HepG2 (cell line): ENCODE data around the gene KRT17. TPM values are rescaled to one million over a fixed set of nuclear protein-coding genes. Genes with fewer than 3 reads are reported as not detected.

Experiments used
- EEA1 ChIP-seq: sonication (generic); formaldehyde crosslinking; IDR thresholded peaks from 2 replicates; pipeline ENCODE4 v1.5.1; 2020; ENCODE audit warnings: mild to moderate bottlenecking, missing genetic modification reagents, borderline replicate concordance
- FOXO1 ChIP-seq: sonication (generic); formaldehyde crosslinking; IDR thresholded peaks from 2 replicates; pipeline ENCODE4 v1.4.0; 2020; ENCODE audit warnings: missing genetic modification reagents
- HDAC1 ChIP-seq: sonication (generic); formaldehyde crosslinking; IDR thresholded peaks from 2 replicates; pipeline ENCODE4 v1.5.1; 2020; ENCODE audit warnings: mild to moderate bottlenecking, missing genetic modification reagents
- HNRNPLL ChIP-seq: fragments of 200-400 bp; formaldehyde crosslinking; IDR thresholded peaks from 2 replicates; pipeline ENCODE4 v1.6.1; 2017; ENCODE audit warnings: mild to moderate bottlenecking, low read depth, low read length; ENCODE audit not compliant: poor library complexity, severe bottlenecking
- IRF2 ChIP-seq: IDR thresholded peaks from 2 replicates; pipeline ENCODE4 v1.6.1; 2018; ENCODE audit warnings: missing genetic modification reagents, missing compliant biosample characterization
- MIER3 ChIP-seq: IDR thresholded peaks from 2 replicates; pipeline ENCODE4 v1.6.1; 2016; ENCODE audit warnings: missing compliant biosample characterization, borderline replicate concordance
- MZF1 ChIP-seq: sonication (generic); formaldehyde crosslinking; IDR thresholded peaks from 2 replicates; pipeline ENCODE4 v1.8.1; 2023; ENCODE audit warnings: mild to moderate bottlenecking, missing genetic modification reagents, borderline replicate concordance
- SIN3A ChIP-seq: IDR thresholded peaks from 2 replicates; pipeline ENCODE4 v1.6.1; 2011; ENCODE audit warnings: low read depth, mild to moderate bottlenecking, control low read depth, low read length, borderline replicate concordance
- SOX6 ChIP-seq, 2 experiments: fragments of 450-650 bp in 1 of 2; sonication (generic) in 1 of 2; formaldehyde crosslinking in 1 of 2; IDR thresholded peaks; 2 replicates each; pipeline versions ENCODE4 v1.4.0 to v1.6.1; 2017 to 2020; ENCODE audit warnings: antibody characterized with exemption in 1 of 2, mild to moderate bottlenecking in 1 of 2, missing genetic modification reagents in 1 of 2
- SUZ12 ChIP-seq: fragments of 150-350 bp; IDR thresholded peaks from 2 replicates; pipeline ENCODE4 v1.6.1; 2014; ENCODE audit warnings: low read depth, low read length
- ZBTB42 ChIP-seq: sonication (generic); formaldehyde crosslinking; IDR thresholded peaks from 2 replicates; pipeline ENCODE4 v1.5.0; 2020; ENCODE audit warnings: mild to moderate bottlenecking, missing genetic modification reagents
- ZNF3 ChIP-seq: IDR thresholded peaks from 2 replicates; pipeline ENCODE4 v1.7.0; 2017; ENCODE audit warnings: inconsistent platforms
- ZNF510 ChIP-seq: sonication (generic); formaldehyde crosslinking; IDR thresholded peaks from 2 replicates; pipeline ENCODE4 v1.4.0; 2020; ENCODE audit warnings: low read depth, mild to moderate bottlenecking, missing genetic modification reagents
- ZNF614 ChIP-seq: IDR thresholded peaks from 2 replicates; pipeline ENCODE4 v1.6.1; 2018; ENCODE audit warnings: missing biosample characterization, missing genetic modification reagents, inconsistent platforms, borderline replicate concordance
- ZNF775 ChIP-seq: sonication (generic); formaldehyde crosslinking; IDR thresholded peaks from 2 replicates; pipeline ENCODE4 v1.4.0; 2020; ENCODE audit warnings: missing genetic modification reagents, mild to moderate bottlenecking, moderate library complexity, borderline replicate concordance
- ZNF816 ChIP-seq: sonication (generic); formaldehyde crosslinking; IDR thresholded peaks from 2 replicates; pipeline ENCODE4 v1.8.0; 2022; ENCODE audit warnings: missing genetic modification reagents, mild to moderate bottlenecking, borderline replicate concordance
- polyA plus RNA-seq, 8 experiments: library from polyadenylated mRNA; depleted of rRNA in 3 of 8; stranded (reverse) in 7 of 8; unstranded in 1 of 8; fragments of >200 nt; fragmentation: Illumina TruSeq in 4 of 8; extraction: Trizol in 4 of 8; gene quantifications; 2 replicates each; pipeline versions ENCODE4 v1.2.1 to v1.2.3, GENCODE V29; 2011 to 2016; ENCODE audit warnings: low read depth in 4 of 8, missing spikeins in 1 of 8, mixed read lengths in 1 of 8; ENCODE audit not compliant: insufficient read depth in 1 of 8
- total RNA-seq, 5 experiments: library from RNA; depleted of rRNA; stranded (reverse); fragments of >200 nt; fragmentation: Illumina TruSeq; extraction: Trizol; gene quantifications; 2 replicates each; pipeline ENCODE4 v1.2.3, GENCODE V29; 2016; ENCODE audit warnings: low read depth in 1 of 5
- TF ChIP-seq, protein P1 (sequence below): sonication (generic); formaldehyde crosslinking; IDR thresholded peaks from 2 replicates; pipeline ENCODE4 v1.5.0; 2020; ENCODE audit warnings: mild to moderate bottlenecking, missing genetic modification reagents, borderline replicate concordance
- TF ChIP-seq, protein P2 (sequence below): IDR thresholded peaks from 2 replicates; pipeline ENCODE4 v1.6.1; 2016; ENCODE audit warnings: mild to moderate bottlenecking
- TF ChIP-seq, protein P3 (sequence below): sonication (generic); formaldehyde crosslinking; IDR thresholded peaks from 2 replicates; pipeline ENCODE4 v1.5.0; 2020; ENCODE audit warnings: mild to moderate bottlenecking, missing genetic modification reagents, moderate library complexity
- TF ChIP-seq, protein P4 (sequence below): IDR thresholded peaks from 2 replicates; pipeline ENCODE4 v1.6.1; 2016; ENCODE audit warnings: low read depth, borderline replicate concordance

Gene KRT17
- total and polyA plus RNA-seq, 2 of the 13 experiments (the other 11 are each of a cell fraction or from before 2014, with no cell fraction given), result 0.38 to 0.82 TPM

DNA sequence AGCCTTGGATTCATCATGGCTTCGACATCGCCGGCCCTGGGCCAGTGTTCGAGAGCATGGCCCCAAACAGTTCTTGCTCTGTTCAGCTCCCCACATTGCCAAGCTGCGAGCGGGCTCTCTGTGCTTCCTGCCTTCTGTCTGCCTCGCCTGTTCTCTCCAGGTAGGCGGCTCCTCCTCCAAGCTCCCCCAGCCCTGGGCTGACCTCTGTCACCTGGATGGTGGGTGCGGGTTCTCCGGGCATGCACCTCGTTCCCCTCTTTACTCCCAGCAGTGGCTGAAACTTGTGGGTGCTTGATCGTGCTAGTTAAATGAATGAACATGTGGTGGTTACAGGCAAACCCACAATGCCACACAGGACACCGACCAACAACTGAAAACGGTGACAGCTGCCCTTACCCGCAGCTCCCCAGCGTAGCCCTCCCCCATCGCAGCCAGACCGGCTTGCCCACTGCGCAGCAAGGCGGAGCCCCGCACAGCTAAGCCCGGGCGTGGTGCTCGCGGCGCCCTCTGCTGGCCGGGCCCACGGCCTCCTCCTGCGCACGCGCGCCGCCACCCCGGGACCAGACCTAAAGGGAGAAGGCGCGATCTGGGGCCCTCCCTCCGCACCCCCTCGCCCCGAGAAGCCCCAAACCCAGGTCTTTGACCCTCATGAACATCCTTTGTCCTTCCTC is 41.3 kb upstream of the KRT17 start (continued):
- TF ChIP-seq, protein P1, sequence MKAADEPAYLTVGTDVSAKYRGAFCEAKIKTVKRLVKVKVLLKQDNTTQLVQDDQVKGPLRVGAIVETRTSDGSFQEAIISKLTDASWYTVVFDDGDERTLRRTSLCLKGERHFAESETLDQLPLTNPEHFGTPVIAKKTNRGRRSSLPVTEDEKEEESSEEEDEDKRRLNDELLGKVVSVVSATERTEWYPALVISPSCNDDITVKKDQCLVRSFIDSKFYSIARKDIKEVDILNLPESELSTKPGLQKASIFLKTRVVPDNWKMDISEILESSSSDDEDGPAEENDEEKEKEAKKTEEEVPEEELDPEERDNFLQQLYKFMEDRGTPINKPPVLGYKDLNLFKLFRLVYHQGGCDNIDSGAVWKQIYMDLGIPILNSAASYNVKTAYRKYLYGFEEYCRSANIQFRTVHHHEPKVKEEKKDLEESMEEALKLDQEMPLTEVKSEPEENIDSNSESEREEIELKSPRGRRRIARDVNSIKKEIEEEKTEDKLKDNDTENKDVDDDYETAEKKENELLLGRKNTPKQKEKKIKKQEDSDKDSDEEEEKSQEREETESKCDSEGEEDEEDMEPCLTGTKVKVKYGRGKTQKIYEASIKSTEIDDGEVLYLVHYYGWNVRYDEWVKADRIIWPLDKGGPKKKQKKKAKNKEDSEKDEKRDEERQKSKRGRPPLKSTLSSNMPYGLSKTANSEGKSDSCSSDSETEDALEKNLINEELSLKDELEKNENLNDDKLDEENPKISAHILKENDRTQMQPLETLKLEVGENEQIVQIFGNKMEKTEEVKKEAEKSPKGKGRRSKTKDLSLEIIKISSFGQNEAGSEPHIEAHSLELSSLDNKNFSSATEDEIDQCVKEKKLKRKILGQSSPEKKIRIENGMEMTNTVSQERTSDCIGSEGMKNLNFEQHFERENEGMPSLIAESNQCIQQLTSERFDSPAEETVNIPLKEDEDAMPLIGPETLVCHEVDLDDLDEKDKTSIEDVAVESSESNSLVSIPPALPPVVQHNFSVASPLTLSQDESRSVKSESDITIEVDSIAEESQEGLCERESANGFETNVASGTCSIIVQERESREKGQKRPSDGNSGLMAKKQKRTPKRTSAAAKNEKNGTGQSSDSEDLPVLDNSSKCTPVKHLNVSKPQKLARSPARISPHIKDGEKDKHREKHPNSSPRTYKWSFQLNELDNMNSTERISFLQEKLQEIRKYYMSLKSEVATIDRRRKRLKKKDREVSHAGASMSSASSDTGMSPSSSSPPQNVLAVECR (CRISPR knock-in tag), result peak; percentile 52; the same call in 1 of the 2 replicates
- TF ChIP-seq ZNF816 (CRISPR knock-in tag) (no peak), SUZ12 (no peak), MIER3 (CRISPR knock-in tag) (peak; percentile 62; the same call in 1 of the 2 replicates), ZNF614 (CRISPR knock-in tag) (peak; percentile 66), IRF2 (CRISPR knock-in tag) (peak; percentile 56; the same call in 1 of the 2 replicates), ZNF3 (CRISPR knock-in tag) (peak; percentile 69; the same call in 1 of the 2 replicates), ZNF775 (no peak), ZNF510 (no peak), ZBTB42 (0 out of 2 replicates have a peak, but pooled peaks have one; percentile 48), EEA1 (peak; percentile 72; the same call in 1 of the 2 replicates), FOXO1 (CRISPR knock-in tag) (peak; percentile 75), HDAC1 (peak; percentile 68), MZF1 (CRISPR knock-in tag) (no peak), SOX6 (IDR thresholded peaks at IDR 0.05) (no peak), SOX6 (CRISPR knock-in tag; IDR thresholded peaks at IDR 0.05) (peak; percentile 58), HNRNPLL (peak; percentile 85), SIN3A (peak; percentile 81; the same call in 1 of the 2 replicates)
- TF ChIP-seq, protein P2, sequence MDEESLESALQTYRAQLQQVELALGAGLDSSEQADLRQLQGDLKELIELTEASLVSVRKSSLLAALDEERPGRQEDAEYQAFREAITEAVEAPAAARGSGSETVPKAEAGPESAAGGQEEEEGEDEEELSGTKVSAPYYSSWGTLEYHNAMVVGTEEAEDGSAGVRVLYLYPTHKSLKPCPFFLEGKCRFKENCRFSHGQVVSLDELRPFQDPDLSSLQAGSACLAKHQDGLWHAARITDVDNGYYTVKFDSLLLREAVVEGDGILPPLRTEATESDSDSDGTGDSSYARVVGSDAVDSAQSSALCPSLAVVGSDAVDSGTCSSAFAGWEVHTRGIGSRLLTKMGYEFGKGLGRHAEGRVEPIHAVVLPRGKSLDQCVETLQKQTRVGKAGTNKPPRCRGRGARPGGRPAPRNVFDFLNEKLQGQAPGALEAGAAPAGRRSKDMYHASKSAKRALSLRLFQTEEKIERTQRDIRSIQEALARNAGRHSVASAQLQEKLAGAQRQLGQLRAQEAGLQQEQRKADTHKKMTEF, result peak; percentile 94
- TF ChIP-seq, protein P3, sequence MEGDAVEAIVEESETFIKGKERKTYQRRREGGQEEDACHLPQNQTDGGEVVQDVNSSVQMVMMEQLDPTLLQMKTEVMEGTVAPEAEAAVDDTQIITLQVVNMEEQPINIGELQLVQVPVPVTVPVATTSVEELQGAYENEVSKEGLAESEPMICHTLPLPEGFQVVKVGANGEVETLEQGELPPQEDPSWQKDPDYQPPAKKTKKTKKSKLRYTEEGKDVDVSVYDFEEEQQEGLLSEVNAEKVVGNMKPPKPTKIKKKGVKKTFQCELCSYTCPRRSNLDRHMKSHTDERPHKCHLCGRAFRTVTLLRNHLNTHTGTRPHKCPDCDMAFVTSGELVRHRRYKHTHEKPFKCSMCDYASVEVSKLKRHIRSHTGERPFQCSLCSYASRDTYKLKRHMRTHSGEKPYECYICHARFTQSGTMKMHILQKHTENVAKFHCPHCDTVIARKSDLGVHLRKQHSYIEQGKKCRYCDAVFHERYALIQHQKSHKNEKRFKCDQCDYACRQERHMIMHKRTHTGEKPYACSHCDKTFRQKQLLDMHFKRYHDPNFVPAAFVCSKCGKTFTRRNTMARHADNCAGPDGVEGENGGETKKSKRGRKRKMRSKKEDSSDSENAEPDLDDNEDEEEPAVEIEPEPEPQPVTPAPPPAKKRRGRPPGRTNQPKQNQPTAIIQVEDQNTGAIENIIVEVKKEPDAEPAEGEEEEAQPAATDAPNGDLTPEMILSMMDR, result peak; percentile 96
- TF ChIP-seq, protein P4, sequence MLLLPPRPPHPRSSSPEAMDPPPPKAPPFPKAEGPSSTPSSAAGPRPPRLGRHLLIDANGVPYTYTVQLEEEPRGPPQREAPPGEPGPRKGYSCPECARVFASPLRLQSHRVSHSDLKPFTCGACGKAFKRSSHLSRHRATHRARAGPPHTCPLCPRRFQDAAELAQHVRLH (CRISPR knock-in tag), result peak; percentile 85; the same call in 1 of the 2 replicates
